GM18868 (cell line): ENCODE data around the gene PAX8.
"Not testable (repeated sequence)": the region's sequence is repeated elsewhere in the genome, so short reads cannot be mapped to it uniquely, and the experiment has no call there.

Source experiments
- ATAC-seq: cut with Tn5 transposase; IDR thresholded peaks from one replicate; pipeline ENCODE4 v1.9.1; 2021; ENCODE audit warnings: mild to moderate bottlenecking, moderate library complexity; ENCODE audit not compliant: unreplicated experiment

Gene PAX8

GRCh38 chr2:113291191-113291590 is 12.5 kb upstream of the PAX8 start:
- ATAC-seq = no peak

GRCh38 chr2:113288674-113289149 is 10.0 kb upstream of the PAX8 start:
- ATAC-seq = not testable (repeated sequence)

- ATAC-seq = not testable (repeated sequence)
Observed at GRCh38 chr2:113288117-113288673, 9.5 kb upstream of the PAX8 start.

- no peak for ATAC-seq
Observed at GRCh38 chr2:113285816-113286215, 7.1 kb upstream of the PAX8 start.

- not testable (repeated sequence) for ATAC-seq
Observed at GRCh38 chr2:113284999-113285398, 6.3 kb upstream of the PAX8 start.

- no peak for ATAC-seq
Observed at GRCh38 chr2:113284476-113284875, 5.8 kb upstream of the PAX8 start.

- no peak for ATAC-seq
Observed at GRCh38 chr2:113283704-113284284, 5.1 kb upstream of the PAX8 start.

- no peak for ATAC-seq
Observed at GRCh38 chr2:113282747-113283533, 4.2 kb upstream of the PAX8 start.

- ATAC-seq = no peak
Observed at GRCh38 chr2:113281910-113282746, 3.4 kb upstream of the PAX8 start.

GRCh38 chr2:113278073-113278741 is 514 bp downstream of the PAX8 start:
- ATAC-seq = no peak

GRCh38 chr2:113277474-113278072 is 1.1 kb downstream of the PAX8 start:
- ATAC-seq = no peak

- ATAC-seq = no peak
Observed at GRCh38 chr2:113276761-113277425, 1.8 kb downstream of the PAX8 start.

GRCh38 chr2:113276216-113276760 is 2.4 kb downstream of the PAX8 start:
- ATAC-seq = no peak

GRCh38 chr2:113275556-113276215 is 3.0 kb downstream of the PAX8 start:
- no peak for ATAC-seq

- no peak for ATAC-seq
Observed at GRCh38 chr2:113274432-113274831, 4.3 kb downstream of the PAX8 start.

GRCh38 chr2:113273981-113274380 is 4.7 kb downstream of the PAX8 start:
- no peak for ATAC-seq

GRCh38 chr2:113273027-113273551 is 5.6 kb downstream of the PAX8 start:
- peak; percentile 84 for ATAC-seq

- ATAC-seq = no peak
Observed at GRCh38 chr2:113272477-113272876, 6.2 kb downstream of the PAX8 start.
